SK-N-SH (cell line): ENCODE measurements around the gene HNRNPM. TPM values are rescaled to one million over a fixed set of nuclear protein-coding genes. Genes with fewer than 3 reads are reported as not detected.

ENCODE experiments used
- CTCF ChIA-PET: fragments of 300-600, 350-600 bp; formaldehyde crosslinking; extraction: SDS; loops from one replicate; lab custom pipeline; 2021; lab: Yijun Ruan, JAX
- POLR2A ChIA-PET: fragments of 350-600 bp; sonication (Branson Sonifier 250); formaldehyde crosslinking; extraction: SDS; loops from one replicate; lab custom pipeline; 2020; ENCODE audit warnings: antibody characterized with exemption, inconsistent platforms; lab: Yijun Ruan, JAX
- DNase-seq: peaks from one replicate; pipeline ENCODE4 v3.0.0; 2012
- H2AFZ ChIP-seq: fragments of 200-600 bp; sonication (generic); 2 replicates; pipeline ENCODE4 v1.8.1; 2016; ENCODE audit warnings: antibody characterized with exemption, mild to moderate bottlenecking, low read depth
- H3F3A ChIP-seq: fragments of 200-600 bp; sonication (generic); replicated peaks from 2 replicates; pipeline ENCODE3; 2016; ENCODE audit warnings: antibody characterized with exemption, mild to moderate bottlenecking; ENCODE audit not compliant: insufficient read depth
- H3K27ac ChIP-seq, 2 experiments: fragments of 200-500 bp in 1 of 2; fragments of 200-600 bp in 1 of 2; sonication (Bioruptor generic) in 1 of 2; sonication (generic), shearing (Covaris generic) in 1 of 2; 2 replicates each; pipeline versions ENCODE4 v1.5.1 to v1.6.1; 2014 to 2016; ENCODE audit warnings: low read depth in 2 of 2, inconsistent platforms in 1 of 2, low read length in 1 of 2, mild to moderate bottlenecking in 1 of 2, mixed read lengths in 1 of 2
- H3K27me3 ChIP-seq: fragments of 200-600 bp; sonication (generic), shearing (Covaris generic); 2 replicates; pipeline ENCODE4 v1.6.1; 2016; ENCODE audit warnings: mixed run types; ENCODE audit not compliant: insufficient read depth
- H3K36me3 ChIP-seq, 2 experiments: fragments of 200-500 bp in 1 of 2; fragments of 200-600 bp in 1 of 2; sonication (Bioruptor generic) in 1 of 2; sonication (generic) in 1 of 2; replicated peaks in 1 of 2; 2 replicates each; pipeline versions ENCODE3 to v1.5.1; 2014 to 2016; ENCODE audit warnings: low read length in 1 of 2, mild to moderate bottlenecking in 1 of 2; ENCODE audit not compliant: insufficient read depth in 2 of 2, control insufficient read depth in 1 of 2
- H3K4me1 ChIP-seq, 2 experiments: fragments of 200-500 bp in 1 of 2; fragments of 200-600 bp in 1 of 2; sonication (Bioruptor generic) in 1 of 2; sonication (generic), shearing (Covaris generic) in 1 of 2; 2 replicates each; pipeline versions ENCODE4 v1.5.1 to v1.6.1; 2014 to 2016; ENCODE audit warnings: low read depth in 1 of 2, low read length in 1 of 2, mixed run types in 1 of 2; ENCODE audit not compliant: insufficient read depth in 2 of 2, control insufficient read depth in 1 of 2
- H3K4me2 ChIP-seq: fragments of 200-600 bp; sonication (generic), shearing (Covaris generic); 2 replicates; pipeline ENCODE4 v1.6.1; 2017; ENCODE audit warnings: mixed run types
- H3K4me3 ChIP-seq, 2 experiments: fragments of 200-500 bp in 1 of 2; fragments of 200-600 bp in 1 of 2; sonication (Bioruptor generic) in 1 of 2; sonication (generic), shearing (Covaris generic) in 1 of 2; 2 replicates each; pipeline versions ENCODE4 v1.5.1 to v1.8.1; 2014 to 2016; ENCODE audit warnings: low read depth in 2 of 2, inconsistent platforms in 1 of 2, low read length in 1 of 2, mild to moderate bottlenecking in 1 of 2, mixed read lengths in 1 of 2, moderate library complexity in 1 of 2
- H3K79me2 ChIP-seq: fragments of 200-600 bp; sonication (generic); 2 replicates; pipeline ENCODE4 v1.8.1; 2017; ENCODE audit warnings: mild to moderate bottlenecking; ENCODE audit not compliant: insufficient read depth
- H3K9ac ChIP-seq: fragments of 200-600 bp; sonication (generic); 2 replicates; pipeline ENCODE4 v1.6.1; 2017; ENCODE audit warnings: mixed run types
- H3K9me2 ChIP-seq: fragments of 200-600 bp; sonication (generic); 2 replicates; pipeline ENCODE4 v1.6.1; 2017; ENCODE audit warnings: mixed run types
- H3K9me3 ChIP-seq: fragments of 200-600 bp; sonication (generic); 2 replicates; pipeline ENCODE4 v1.6.1; 2017; ENCODE audit warnings: mixed run types, mild to moderate bottlenecking, moderate library complexity
- H4K20me1 ChIP-seq: fragments of 200-600 bp; sonication (generic); 2 replicates; pipeline ENCODE4 v1.6.1; 2017; ENCODE audit warnings: mild to moderate bottlenecking, mixed run types; ENCODE audit not compliant: insufficient read depth
- CHD2 ChIP-seq: fragments of 150-350 bp; IDR thresholded peaks from 2 replicates; pipeline ENCODE4 v1.6.1; 2018; ENCODE audit warnings: low read length; ENCODE audit not compliant: partially characterized antibody
- ELF1 ChIP-seq: IDR thresholded peaks from 2 replicates; pipeline ENCODE4 v1.4.0; 2012
- EP300 ChIP-seq, 2 experiments: IDR thresholded peaks; 2 replicates each; pipeline versions ENCODE4 v1.4.0 to v1.6.1; 2012; ENCODE audit warnings: borderline replicate concordance in 1 of 2, low read depth in 1 of 2, low read length in 1 of 2
- FOSL2 ChIP-seq: IDR thresholded peaks from 2 replicates; pipeline ENCODE4 v1.4.0; 2012; ENCODE audit warnings: low read depth, mild to moderate bottlenecking, moderate library complexity, borderline replicate concordance
- GABPA ChIP-seq: IDR thresholded peaks from 2 replicates; pipeline ENCODE4 v1.4.0; 2012; ENCODE audit warnings: low read depth, mild to moderate bottlenecking
- GATA2 ChIP-seq: sonication (generic); formaldehyde crosslinking; IDR thresholded peaks from 2 replicates; pipeline ENCODE4 v1.5.0; 2020; ENCODE audit warnings: mild to moderate bottlenecking, missing genetic modification reagents
- JUND ChIP-seq: IDR thresholded peaks from 2 replicates; pipeline ENCODE4 v1.4.0; 2012
- MAX ChIP-seq: IDR thresholded peaks from 2 replicates; pipeline ENCODE4 v1.4.0; 2012; ENCODE audit warnings: low read depth
- MEF2A ChIP-seq: IDR thresholded peaks from 2 replicates; pipeline ENCODE4 v1.4.0; 2012; ENCODE audit warnings: low read depth, borderline replicate concordance
- MXI1 ChIP-seq: IDR thresholded peaks from 2 replicates; pipeline ENCODE4 v1.6.1; 2012; ENCODE audit warnings: mild to moderate bottlenecking, low read depth, low read length, improper control_type of control experiment
- NRF1 ChIP-seq: IDR thresholded peaks from 2 replicates; pipeline ENCODE4 v1.6.1; 2012; ENCODE audit warnings: low read depth, mild to moderate bottlenecking, low read length
- RCOR1 ChIP-seq: fragments of 150-350 bp; IDR thresholded peaks from 2 replicates; pipeline ENCODE4 v1.6.1; 2017; ENCODE audit warnings: antibody characterized with exemption, low read length
- SMC3 ChIP-seq: IDR thresholded peaks from 2 replicates; pipeline ENCODE4 v1.6.1; 2012; ENCODE audit warnings: low read depth, low read length, improper control_type of control experiment
- TCF12 ChIP-seq: IDR thresholded peaks from 2 replicates; pipeline ENCODE4 v1.4.0; 2012
- TEAD4 ChIP-seq: IDR thresholded peaks from 2 replicates; pipeline ENCODE4 v1.4.0; 2012; ENCODE audit warnings: mild to moderate bottlenecking, borderline replicate concordance; ENCODE audit not compliant: insufficient read depth
- USF1 ChIP-seq: IDR thresholded peaks from 2 replicates; pipeline ENCODE4 v1.4.0; 2012; ENCODE audit warnings: low read depth, borderline replicate concordance
- YY1 ChIP-seq: IDR thresholded peaks from 2 replicates; pipeline ENCODE4 v1.4.0; 2012; ENCODE audit warnings: low read depth, mild to moderate bottlenecking
- WGBS: methylation state at CpG from one replicate; pipeline ENCODE4 v1.1.6; 2017; ENCODE audit warnings: low lambda C conversion rate; 5-methylcytosine and 5-hydroxymethylcytosine counted together
- polyA plus RNA-seq, 3 experiments: library from polyadenylated mRNA; depleted of rRNA; stranded (reverse); fragments of >200 nt; gene quantifications; 2 replicates each; pipeline ENCODE4 v1.2.3, GENCODE V29; 2012
- TF ChIP-seq, protein P1 (sequence below): fragments of 150-350 bp; IDR thresholded peaks from 2 replicates; pipeline ENCODE4 v1.6.1; 2017; ENCODE audit warnings: antibody characterized with exemption, low read length, low read depth, borderline replicate concordance
- TF ChIP-seq, protein P2 (sequence below): IDR thresholded peaks from 2 replicates; pipeline ENCODE4; 2012
- TF ChIP-seq, protein P3 (sequence below): IDR thresholded peaks from 2 replicates; pipeline ENCODE4 v1.4.0; 2012; ENCODE audit warnings: low read depth, borderline replicate concordance

The HNRNPM gene
- polyA plus RNA-seq, 1 of the 3 experiments (the other 2 are of a cell fraction), result 205 TPM

DNA sequence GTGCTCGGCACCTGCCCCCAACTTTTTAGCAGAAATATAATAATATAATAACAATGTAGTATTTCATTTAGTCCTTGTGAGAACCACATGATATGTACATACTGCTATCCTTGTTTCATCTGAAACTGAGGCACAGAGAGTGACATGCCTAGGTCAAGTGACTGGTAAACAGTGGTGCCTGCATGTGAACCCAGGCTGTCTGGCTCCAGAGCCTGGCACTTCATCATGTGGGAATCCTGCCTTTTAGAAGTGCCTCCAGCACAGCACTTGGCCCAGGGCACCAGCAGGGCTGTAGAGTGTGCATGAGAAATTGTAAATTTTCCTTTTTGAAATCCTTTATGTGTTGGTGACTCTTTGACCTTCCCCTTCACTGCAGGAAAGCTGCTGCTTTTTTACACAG is 30.2 kb downstream of the HNRNPM start:
- 91% methylated on average over 1 of the region's 1 CpG for WGBS
- Histone ChIP-seq H3K79me2 (peaks cover 81% of the 10 kb centered on the region), H2AFZ (no peak overlapping the region), H3K27me3 (no peaks in the 10 kb centered on the region), H3K9me3 (no peaks in the 10 kb centered on the region), H3K27ac (no peak overlapping the region), H3K9ac (no peak overlapping the region), H4K20me1 (peaks cover 58% of the 10 kb centered on the region), H3K4me3 (no peak overlapping the region), H3F3A (peaks cover 13% of the 10 kb centered on the region), H3K9me2 (no peaks in the 10 kb centered on the region), H3K4me1 (peaks cover 0 to 2% of the 10 kb centered on the region in 2 experiments; a peak in 1 of 4 replicates), H3K4me2 (no peak overlapping the region), H3K36me3 (peaks cover 61 to 65% of the 10 kb centered on the region in 2 experiments)
- TF ChIP-seq MEF2A, result no peak
- ChIA-PET CTCF (no interaction called here), POLR2A (no interaction called here)
- no peak for DNase-seq

DNA sequence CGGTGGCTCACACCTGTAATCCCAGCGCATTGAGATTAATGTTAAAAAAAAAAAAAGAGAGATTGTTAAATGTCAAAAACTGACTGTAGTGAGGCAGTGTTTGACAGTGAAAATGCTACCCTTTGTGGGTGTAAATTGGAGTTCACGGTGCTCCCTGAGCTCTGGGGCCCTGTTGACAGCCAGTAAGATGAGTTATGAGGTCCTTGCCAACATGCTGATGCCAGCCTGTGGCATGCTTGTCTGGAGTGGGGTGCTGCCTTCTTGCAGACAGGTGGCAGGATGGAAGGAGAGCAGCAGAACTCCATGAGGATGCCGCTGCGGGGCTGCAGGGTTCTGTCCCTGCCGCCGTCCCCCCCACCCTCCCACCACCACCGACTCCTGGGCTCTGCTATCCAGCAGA is 31.7 kb downstream of the HNRNPM start:
- TF ChIP-seq, protein P1, sequence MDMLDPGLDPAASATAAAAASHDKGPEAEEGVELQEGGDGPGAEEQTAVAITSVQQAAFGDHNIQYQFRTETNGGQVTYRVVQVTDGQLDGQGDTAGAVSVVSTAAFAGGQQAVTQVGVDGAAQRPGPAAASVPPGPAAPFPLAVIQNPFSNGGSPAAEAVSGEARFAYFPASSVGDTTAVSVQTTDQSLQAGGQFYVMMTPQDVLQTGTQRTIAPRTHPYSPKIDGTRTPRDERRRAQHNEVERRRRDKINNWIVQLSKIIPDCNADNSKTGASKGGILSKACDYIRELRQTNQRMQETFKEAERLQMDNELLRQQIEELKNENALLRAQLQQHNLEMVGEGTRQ, result no peak
- TF ChIP-seq ELF1 (no peak), MXI1 (no peak), JUND (no peak), CHD2 (no peak), NRF1 (no peak), GATA2 (CRISPR knock-in tag) (no peak), MEF2A (no peak), RCOR1 (no peak), SMC3 (no peak), FOSL2 (no peak), GABPA (no peak), TEAD4 (no peak), YY1 (no peak), MAX (no peak), TCF12 (no peak), EP300 (IDR thresholded peaks at IDR 0.05; ENCODE audit: borderline replicate concordance in 1 of 2, low read depth in 1 of 2, low read length in 1 of 2) (no peak), USF1 (no peak)
- TF ChIP-seq, protein P2, sequence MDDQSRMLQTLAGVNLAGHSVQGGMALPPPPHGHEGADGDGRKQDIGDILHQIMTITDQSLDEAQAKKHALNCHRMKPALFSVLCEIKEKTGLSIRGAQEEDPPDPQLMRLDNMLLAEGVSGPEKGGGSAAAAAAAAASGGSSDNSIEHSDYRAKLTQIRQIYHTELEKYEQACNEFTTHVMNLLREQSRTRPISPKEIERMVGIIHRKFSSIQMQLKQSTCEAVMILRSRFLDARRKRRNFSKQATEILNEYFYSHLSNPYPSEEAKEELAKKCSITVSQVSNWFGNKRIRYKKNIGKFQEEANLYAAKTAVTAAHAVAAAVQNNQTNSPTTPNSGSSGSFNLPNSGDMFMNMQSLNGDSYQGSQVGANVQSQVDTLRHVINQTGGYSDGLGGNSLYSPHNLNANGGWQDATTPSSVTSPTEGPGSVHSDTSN, result no peak
- TF ChIP-seq, protein P3, sequence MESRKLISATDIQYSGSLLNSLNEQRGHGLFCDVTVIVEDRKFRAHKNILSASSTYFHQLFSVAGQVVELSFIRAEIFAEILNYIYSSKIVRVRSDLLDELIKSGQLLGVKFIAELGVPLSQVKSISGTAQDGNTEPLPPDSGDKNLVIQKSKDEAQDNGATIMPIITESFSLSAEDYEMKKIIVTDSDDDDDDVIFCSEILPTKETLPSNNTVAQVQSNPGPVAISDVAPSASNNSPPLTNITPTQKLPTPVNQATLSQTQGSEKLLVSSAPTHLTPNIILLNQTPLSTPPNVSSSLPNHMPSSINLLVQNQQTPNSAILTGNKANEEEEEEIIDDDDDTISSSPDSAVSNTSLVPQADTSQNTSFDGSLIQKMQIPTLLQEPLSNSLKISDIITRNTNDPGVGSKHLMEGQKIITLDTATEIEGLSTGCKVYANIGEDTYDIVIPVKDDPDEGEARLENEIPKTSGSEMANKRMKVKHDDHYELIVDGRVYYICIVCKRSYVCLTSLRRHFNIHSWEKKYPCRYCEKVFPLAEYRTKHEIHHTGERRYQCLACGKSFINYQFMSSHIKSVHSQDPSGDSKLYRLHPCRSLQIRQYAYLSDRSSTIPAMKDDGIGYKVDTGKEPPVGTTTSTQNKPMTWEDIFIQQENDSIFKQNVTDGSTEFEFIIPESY, result no peak
- H3K27ac ChIP-seq, result no peak overlapping the region
- peaks cover 81% of the 10 kb centered on the region for H3K79me2 ChIP-seq
- no peaks in the 10 kb centered on the region for H3K9me3 ChIP-seq
- H3F3A ChIP-seq, result peaks cover 13% of the 10 kb centered on the region
- ChIA-PET CTCF (no interaction called here), POLR2A (no interaction called here)
- 97% methylated on average over 8 of the region's 8 CpGs for WGBS
- peaks cover 49 to 57% of the 10 kb centered on the region in 2 experiments for H3K36me3 ChIP-seq
- no peak for DNase-seq
- no peak overlapping the region for H2AFZ ChIP-seq
- no peaks in the 10 kb centered on the region for H3K27me3 ChIP-seq
- no peaks in the 10 kb centered on the region; a peak in 1 of 4 replicates for H3K4me1 ChIP-seq
- H3K9ac ChIP-seq, result no peak overlapping the region
- peaks cover 64% of the 10 kb centered on the region for H4K20me1 ChIP-seq
- no peak overlapping the region for H3K4me2 ChIP-seq
- no peaks in the 10 kb centered on the region for H3K9me2 ChIP-seq
- H3K4me3 ChIP-seq, result no peak overlapping the region
